Natural killer cell (primary cell): Measurements from ENCODE around the gene NCAPG. TPM values are rescaled to one million over a fixed set of nuclear protein-coding genes. Genes with fewer than 3 reads are reported as not detected.

Experiments used
- ATAC-seq, 3 donors: fragments of 150-1000 bp in 2 of 3; fragments of 200-7000 bp in 1 of 3; cut with Tn5 transposase; 1 replicate in 1 of 3; 2 replicates in 2 of 3; pipeline ENCODE4 v1.10.0; 2021; ENCODE audit warnings: mild to moderate bottlenecking in 2 of 3, moderate library complexity in 2 of 3
- DNase-seq, 2 donors: peaks; one replicate each; pipeline versions ENCODE4 v3.0.0 to v3.0.0-alpha.2; 2013 to 2021; ENCODE audit warnings: mixed read lengths in 1 of 2
- H3K27ac ChIP-seq: one replicate; pipeline ENCODE4 v1.5.1; 2013; ENCODE audit warnings: mild to moderate bottlenecking, low read length
- H3K27me3 ChIP-seq: one replicate; pipeline ENCODE4 v1.6.1; 2013; ENCODE audit warnings: low read length; ENCODE audit not compliant: control insufficient read depth, insufficient read depth
- H3K36me3 ChIP-seq: one replicate; pipeline ENCODE4 v1.6.1; 2013; ENCODE audit warnings: low read length; ENCODE audit not compliant: control insufficient read depth, insufficient read depth
- H3K4me1 ChIP-seq: one replicate; pipeline ENCODE4 v1.6.1; 2013; ENCODE audit warnings: low read length; ENCODE audit not compliant: control insufficient read depth, insufficient read depth
- H3K4me3 ChIP-seq: one replicate; pipeline ENCODE4 v1.5.1; 2013; ENCODE audit warnings: low read length
- H3K9me3 ChIP-seq: one replicate; pipeline ENCODE4 v1.6.1; 2013; ENCODE audit warnings: low read length; ENCODE audit not compliant: control insufficient read depth, insufficient read depth
- H3K27ac Mint-ChIP-seq, 2 donors: one replicate each; pipeline ENCODE4 v1.8.0; 2022; ENCODE audit warnings: mild to moderate bottlenecking in 2 of 2, mixed read lengths in 2 of 2, moderate library complexity in 1 of 2
- H3K27me3 Mint-ChIP-seq, 2 donors: one replicate each; pipeline ENCODE4 v1.8.0; 2022; ENCODE audit warnings: low read depth in 2 of 2, mixed read lengths in 2 of 2
- H3K36me3 Mint-ChIP-seq: one replicate; pipeline ENCODE4 v1.8.0; 2022; ENCODE audit warnings: mixed read lengths
- H3K4me1 Mint-ChIP-seq, 2 donors: one replicate each; pipeline ENCODE4 v1.8.0; 2022; ENCODE audit warnings: mixed read lengths in 2 of 2
- H3K4me3 Mint-ChIP-seq: one replicate; pipeline ENCODE4 v1.8.0; 2022; ENCODE audit warnings: mild to moderate bottlenecking, moderate library complexity, mixed read lengths
- H3K9me3 Mint-ChIP-seq, 2 donors: one replicate each; pipeline ENCODE4 v1.8.0; 2022; ENCODE audit warnings: mixed read lengths in 2 of 2
- CTCF ChIP-seq: fragments of 200-600 bp; IDR thresholded peaks from one replicate; pipeline ENCODE4 v1.8.0; 2022; ENCODE audit warnings: antibody characterized with exemption
- WGBS: methylation state at CpG from one replicate; pipeline ENCODE4 v1.1.7; 2013; ENCODE audit warnings: missing lambda C conversion rate; ENCODE audit not compliant: insufficient coverage; 5-methylcytosine and 5-hydroxymethylcytosine counted together
- intact Hi-C: fragments of 100-400 bp; cut with micrococcal nuclease; formaldehyde crosslinking; loops from one replicate; pipeline ENCODE4 v1.14.2; 2022
- total RNA-seq, 4 donors: library from RNA; stranded (reverse); fragments of 120-200 nt in 1 of 4; gene quantifications; one replicate each; pipeline versions ENCODE4 v1.2.3 to v1.2.4, GENCODE V29; 2013 to 2022

NCAPG gene
- total RNA-seq, 3 donors from 2014 or later (not counting 1 experiment from before 2014, with no cell fraction given) = 1.3 to 1.8 (median 1.6) TPM

GRCh38 chr4:17811078-17811603 is 362 bp downstream of the NCAPG start:
- H3K9me3 Mint-ChIP-seq = no peaks in the 10 kb centered on the region
- no peaks in the 10 kb centered on the region for H3K27me3 Mint-ChIP-seq
- DNase-seq (no peak), ATAC-seq (peak; percentile 1 to 5 (median 1))
- intact Hi-C loops = loop anchor here (5.0 kb wide), 1 partner anchor 44 kb away; no protein-coding TSS in a partner anchor
- peak overlapping the region; percentile 99 to 100 for H3K27ac Mint-ChIP-seq
- no peak for TF ChIP-seq CTCF
- H3K4me1 ChIP-seq = peaks cover 17% of the 10 kb centered on the region
- WGBS = under 1% methylated on average over 48 of the region's 48 CpGs
- no peaks in the 10 kb centered on the region for H3K27me3 ChIP-seq
- H3K27ac ChIP-seq = peak overlapping the region; percentile 99
- peak overlapping the region; percentile 94 for H3K4me3 Mint-ChIP-seq
- no peaks in the 10 kb centered on the region for H3K36me3 Mint-ChIP-seq
- peaks cover 54 to 55% of the 10 kb centered on the region in 2 donors for H3K4me1 Mint-ChIP-seq
- peaks cover 3% of the 10 kb centered on the region for H3K36me3 ChIP-seq
- no peaks in the 10 kb centered on the region for H3K9me3 ChIP-seq
- H3K4me3 ChIP-seq = peak overlapping the region; percentile 99

- no peaks in the 10 kb centered on the region for H3K9me3 Mint-ChIP-seq
- Histone ChIP-seq H3K4me3 (no peak overlapping the region), H3K9me3 (no peaks in the 10 kb centered on the region), H3K27ac (no peak overlapping the region), H3K27me3 (no peaks in the 10 kb centered on the region), H3K4me1 (peaks cover 17% of the 10 kb centered on the region), H3K36me3 (peaks cover 3% of the 10 kb centered on the region)
- WGBS = 63% methylated on average over 1 of the region's 3 CpGs
- peak overlapping the region; percentile 86 for H3K4me3 Mint-ChIP-seq
- no peaks in the 10 kb centered on the region for H3K27me3 Mint-ChIP-seq
- H3K27ac Mint-ChIP-seq = peak overlapping the region in 1 of 2 donors; percentile 99
- ATAC-seq = no peak
- intact Hi-C loops = loop anchor here (5.0 kb wide), 1 partner anchor 45 kb away; no protein-coding TSS in a partner anchor
- H3K4me1 Mint-ChIP-seq = peaks cover 44 to 45% of the 10 kb centered on the region in 2 donors
- no peak for DNase-seq
- no peak for TF ChIP-seq CTCF
- H3K36me3 Mint-ChIP-seq = no peaks in the 10 kb centered on the region
These were observed 1.3 kb downstream of the NCAPG start for GRCh38 chr4:17812125-17812524.

GRCh38 chr4:17812801-17813200 is 2.0 kb downstream of the NCAPG start:
- H3K36me3 Mint-ChIP-seq = no peaks in the 10 kb centered on the region
- DNase-seq (no peak), ATAC-seq (no peak)
- Histone ChIP-seq H3K36me3 (peaks cover 1% of the 10 kb centered on the region), H3K27me3 (no peaks in the 10 kb centered on the region), H3K9me3 (no peaks in the 10 kb centered on the region), H3K4me3 (no peak overlapping the region), H3K27ac (no peak overlapping the region), H3K4me1 (peaks cover 17% of the 10 kb centered on the region)
- H3K27ac Mint-ChIP-seq = no peak overlapping the region
- peak overlapping the region; percentile 29 for H3K4me3 Mint-ChIP-seq
- intact Hi-C loops = loop anchor here (5.0 kb wide), 1 partner anchor 46 kb away; no protein-coding TSS in a partner anchor
- 85% methylated on average over 3 of the region's 3 CpGs for WGBS
- TF ChIP-seq CTCF = no peak
- no peaks in the 10 kb centered on the region for H3K9me3 Mint-ChIP-seq
- no peaks in the 10 kb centered on the region for H3K27me3 Mint-ChIP-seq
- peaks cover 37 to 39% of the 10 kb centered on the region in 2 donors for H3K4me1 Mint-ChIP-seq

- H3K27ac Mint-ChIP-seq = no peak overlapping the region
- H3K4me3 Mint-ChIP-seq = no peak overlapping the region
- DNase-seq = no peak
These were observed 3.4 kb downstream of the NCAPG start for GRCh38 chr4:17814140-17814539.

More at GRCh38 chr4:17814140-17814539, 3.4 kb downstream of the NCAPG start:
- ATAC-seq = no peak
- Mint-ChIP-seq H3K9me3 (no peaks in the 10 kb centered on the region), H3K36me3 (no peaks in the 10 kb centered on the region), H3K4me1 (peaks cover 24 to 27% of the 10 kb centered on the region in 2 donors), H3K27me3 (no peaks in the 10 kb centered on the region)
- intact Hi-C loops = loop anchor here (5.0 kb wide), 1 partner anchor 47 kb away; no protein-coding TSS in a partner anchor
- WGBS = 65% methylated on average over 2 of the region's 3 CpGs
- Histone ChIP-seq H3K27ac (no peak overlapping the region), H3K27me3 (no peaks in the 10 kb centered on the region), H3K4me3 (no peak overlapping the region), H3K4me1 (peaks cover 10% of the 10 kb centered on the region), H3K9me3 (no peaks in the 10 kb centered on the region), H3K36me3 (no peaks in the 10 kb centered on the region)
- TF ChIP-seq CTCF = no peak
